HK-2 (cell line): Measurements from ENCODE around the gene COL2A1.

ENCODE experiments used
- DNase-seq: peaks from one replicate; pipeline ENCODE4 v3.0.0-alpha.2; 2018; ENCODE audit not compliant: unreplicated experiment

Gene COL2A1

GRCh38 chr12:48012070-48012469 lies 7.8 kb upstream of the COL2A1 start:
- no peak for DNase-seq

GRCh38 chr12:48010366-48010970 lies 6.2 kb upstream of the COL2A1 start:
- no peak for DNase-seq

- DNase-seq: no peak
Observed at GRCh38 chr12:48009471-48009870, 5.2 kb upstream of the COL2A1 start.

GRCh38 chr12:48008950-48009349 lies 4.7 kb upstream of the COL2A1 start:
- no peak for DNase-seq

- no peak for DNase-seq
Observed at GRCh38 chr12:48008349-48008748, 4.1 kb upstream of the COL2A1 start.

GRCh38 chr12:48007206-48007605 lies 2.9 kb upstream of the COL2A1 start:
- DNase-seq: no peak

- no peak for DNase-seq
Observed at GRCh38 chr12:48005750-48006021, 1.4 kb upstream of the COL2A1 start.

GRCh38 chr12:48005001-48005749 lies 899 bp upstream of the COL2A1 start:
- DNase-seq: no peak

GRCh38 chr12:48003226-48004052 lies 837 bp downstream of the COL2A1 start:
- no peak for DNase-seq

- peak; percentile 44 for DNase-seq
Observed at GRCh38 chr12:48002773-48003218, 1.5 kb downstream of the COL2A1 start.

- no peak for DNase-seq
Observed at GRCh38 chr12:48002414-48002730, 1.9 kb downstream of the COL2A1 start.

GRCh38 chr12:48001505-48002413 lies 2.5 kb downstream of the COL2A1 start:
- peak; percentile 55 for DNase-seq

GRCh38 chr12:48000878-48001504 lies 3.3 kb downstream of the COL2A1 start:
- peak; percentile 55 for DNase-seq

GRCh38 chr12:47999816-48000215 lies 4.5 kb downstream of the COL2A1 start:
- DNase-seq: no peak

GRCh38 chr12:47997321-47997720 lies 7.0 kb downstream of the COL2A1 start:
- no peak for DNase-seq

GRCh38 chr12:47995981-47996401 lies 8.3 kb downstream of the COL2A1 start:
- DNase-seq: no peak

GRCh38 chr12:47993491-47993890 lies 10.8 kb downstream of the COL2A1 start:
- no peak for DNase-seq

GRCh38 chr12:47992776-47993175 lies 11.5 kb downstream of the COL2A1 start:
- DNase-seq: no peak

GRCh38 chr12:47991106-47992061 lies 12.9 kb downstream of the COL2A1 start:
- no peak for DNase-seq

GRCh38 chr12:47990351-47991105 lies 13.7 kb downstream of the COL2A1 start:
- DNase-seq: no peak
